Large intestine (tissue), 3 donors: Measurements from ENCODE around the gene KCNQ5. TPM values are rescaled to one million over a fixed set of nuclear protein-coding genes. Genes with fewer than 3 reads are reported as not detected.

Experiments
- DNase-seq, 2 donors: peaks; one replicate each; pipeline versions ENCODE4 v3.0.0 to v3.0.0-alpha.2; 2013
- H3K27ac ChIP-seq: one replicate; pipeline ENCODE4 v1.5.1; 2013; ENCODE audit warnings: low read length
- H3K27me3 ChIP-seq: 2 replicates; pipeline ENCODE4 v1.6.1; 2013; ENCODE audit warnings: low read length; ENCODE audit not compliant: control insufficient read depth, insufficient read depth
- H3K36me3 ChIP-seq: 2 replicates; pipeline ENCODE4 v1.6.1; 2013; ENCODE audit warnings: low read length; ENCODE audit not compliant: control insufficient read depth, insufficient read depth
- H3K4me1 ChIP-seq: one replicate; pipeline ENCODE4 v1.6.1; 2013; ENCODE audit warnings: low read length; ENCODE audit not compliant: control insufficient read depth, insufficient read depth
- H3K4me3 ChIP-seq: one replicate; pipeline ENCODE4 v1.5.1; 2013; ENCODE audit warnings: low read length
- H3K9me3 ChIP-seq: one replicate; pipeline ENCODE4 v1.6.1; 2013; ENCODE audit warnings: mild to moderate bottlenecking, low read depth, low read length, moderate library complexity; ENCODE audit not compliant: control insufficient read depth
- WGBS: methylation state at CpG from one replicate; pipeline ENCODE4 v1.1.5; 2013; ENCODE audit warnings: low lambda C conversion rate; ENCODE audit not compliant: insufficient coverage; 5-methylcytosine and 5-hydroxymethylcytosine counted together
- polyA plus RNA-seq: library from polyadenylated mRNA; unstranded; fragments of 120-200 nt; gene quantifications from one replicate; pipeline ENCODE4 v1.2.1, GENCODE V29; 2013

The KCNQ5 gene
- polyA plus RNA-seq, 1 donor = 3.4 TPM

DNA sequence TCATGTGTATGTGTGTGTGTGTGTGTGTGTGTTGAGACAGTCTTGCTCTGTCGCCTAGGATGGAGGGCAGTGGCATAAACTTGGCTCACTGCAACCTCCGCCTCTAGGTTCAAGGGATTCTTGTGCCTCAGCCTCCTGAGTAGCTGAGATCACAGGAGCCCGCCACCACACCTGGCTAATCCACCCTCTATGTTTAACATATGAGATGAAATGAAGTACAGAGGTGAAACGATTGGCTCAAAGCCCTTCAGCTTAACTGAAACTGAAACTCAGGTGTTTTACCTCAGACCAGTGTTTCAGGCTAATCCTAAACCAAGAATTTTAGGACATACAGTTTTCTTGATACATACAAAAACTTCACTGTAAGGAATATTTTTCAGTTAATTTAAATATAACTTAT, 167.3 kb downstream of the KCNQ5 start:
- no peak overlapping the region for H3K27ac ChIP-seq
- no CpG with 5 or more reads among the region's 4 CpGs for WGBS
- DNase-seq = no peak

DNA sequence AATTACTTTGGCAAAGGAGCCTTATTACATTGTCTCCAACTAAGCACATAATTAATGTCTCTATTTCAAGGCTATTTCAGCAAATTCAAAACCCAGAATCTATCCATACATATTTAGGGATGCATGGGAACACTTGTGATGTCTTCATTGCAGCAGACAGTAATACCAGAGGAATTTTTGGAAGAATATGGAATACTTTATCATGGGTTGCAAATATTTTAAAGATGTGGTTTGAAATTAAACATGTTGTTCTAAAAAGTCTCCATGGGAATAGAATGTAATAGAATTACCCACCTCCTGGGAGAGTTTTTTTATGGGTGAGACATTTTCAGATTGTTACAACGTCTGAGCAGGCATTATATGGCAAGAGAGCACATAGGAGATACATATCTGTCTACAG, 170.8 kb downstream of the KCNQ5 start:
- no CpG with 5 or more reads among the region's 1 CpG for WGBS
- no peaks in the 10 kb centered on the region for H3K4me1 ChIP-seq

More for the DNA sequence above, 167.3 kb downstream of the KCNQ5 start:
- no peaks in the 10 kb centered on the region for H3K36me3 ChIP-seq
- no peaks in the 10 kb centered on the region for H3K27me3 ChIP-seq
- no peak overlapping the region for H3K4me3 ChIP-seq
- H3K4me1 ChIP-seq = no peaks in the 10 kb centered on the region
- no peaks in the 10 kb centered on the region for H3K9me3 ChIP-seq

DNA sequence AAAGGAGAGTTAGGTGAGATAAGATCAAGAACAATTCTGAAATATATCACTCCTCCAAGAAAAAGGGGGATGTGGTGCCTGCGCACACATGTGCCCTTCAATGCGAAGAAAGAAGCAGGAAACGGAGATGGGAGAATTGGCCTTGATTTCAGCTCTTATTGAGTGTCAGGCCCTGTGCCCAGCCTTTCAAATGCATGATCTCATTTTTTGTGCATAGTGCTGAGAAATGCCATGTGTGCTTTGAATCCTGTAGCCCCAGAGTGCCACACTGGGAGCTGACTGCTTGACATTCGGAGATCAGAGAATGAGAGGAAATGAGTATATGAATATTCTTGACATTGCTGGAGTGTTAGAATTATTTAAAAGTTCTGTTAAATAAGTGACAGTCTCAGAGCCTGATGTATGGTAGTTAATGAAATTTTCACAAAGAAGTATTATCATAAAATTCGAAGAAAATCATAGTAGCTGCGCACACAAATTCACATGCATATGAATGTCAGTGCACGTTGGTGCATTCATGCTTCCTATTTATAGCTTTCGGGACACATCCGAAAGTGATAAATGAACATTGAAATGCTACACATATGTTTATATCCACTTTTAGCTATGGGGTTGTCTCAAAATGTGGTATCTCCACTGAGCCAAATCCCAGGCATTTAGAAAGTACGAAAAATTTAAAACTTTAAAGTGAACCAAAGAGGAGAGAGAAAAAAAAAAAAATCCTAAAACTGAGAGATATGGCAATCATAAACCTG, 172.0 kb downstream of the KCNQ5 start:
- Histone ChIP-seq H3K27ac (no peak overlapping the region), H3K27me3 (no peaks in the 10 kb centered on the region), H3K9me3 (no peaks in the 10 kb centered on the region), H3K36me3 (no peaks in the 10 kb centered on the region), H3K4me3 (no peak overlapping the region), H3K4me1 (no peaks in the 10 kb centered on the region)
- 90% methylated on average over 2 of the region's 10 CpGs for WGBS
- DNase-seq = no peak

More for the DNA sequence above, 170.8 kb downstream of the KCNQ5 start:
- no peaks in the 10 kb centered on the region for H3K9me3 ChIP-seq
- no peaks in the 10 kb centered on the region for H3K36me3 ChIP-seq
- no peak for DNase-seq
- no peak overlapping the region for H3K4me3 ChIP-seq
- H3K27me3 ChIP-seq = no peaks in the 10 kb centered on the region
- H3K27ac ChIP-seq = no peak overlapping the region

DNA sequence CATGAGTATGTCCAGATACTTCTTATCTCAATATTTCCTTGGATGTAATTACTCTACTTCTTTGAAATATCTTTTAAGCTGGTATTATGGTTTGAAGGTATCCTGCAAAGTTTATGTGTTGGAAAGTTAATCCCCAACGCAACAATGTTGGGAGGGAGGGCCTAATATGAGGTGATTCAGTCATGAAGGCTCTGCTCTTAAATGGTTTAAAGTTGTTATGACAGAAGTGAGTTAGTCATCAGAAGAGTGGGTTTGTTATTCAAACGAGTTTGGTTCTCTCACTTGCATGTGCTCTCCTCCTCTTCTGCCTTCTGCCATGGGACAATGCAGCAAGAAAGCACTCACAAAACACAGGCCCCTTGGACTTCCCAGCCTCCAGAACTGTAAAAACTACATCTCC, 176.3 kb downstream of the KCNQ5 start:
- no peaks in the 10 kb centered on the region for H3K36me3 ChIP-seq
- H3K27me3 ChIP-seq = no peaks in the 10 kb centered on the region
- H3K27ac ChIP-seq = no peak overlapping the region
- no peaks in the 10 kb centered on the region for H3K9me3 ChIP-seq
- H3K4me1 ChIP-seq = no peaks in the 10 kb centered on the region
- WGBS = no CpG with 5 or more reads among the region's 2 CpGs
- no peak for DNase-seq
- H3K4me3 ChIP-seq = no peak overlapping the region

- no peak for DNase-seq
- WGBS = 75% methylated on average over 2 of the region's 4 CpGs
- H3K4me1 ChIP-seq = no peaks in the 10 kb centered on the region
- H3K27me3 ChIP-seq = no peaks in the 10 kb centered on the region
- no peaks in the 10 kb centered on the region for H3K36me3 ChIP-seq
- H3K27ac ChIP-seq = no peak overlapping the region
- no peaks in the 10 kb centered on the region for H3K9me3 ChIP-seq
- H3K4me3 ChIP-seq = no peak overlapping the region
Measured at GRCh38 chr6:72809746-72810379, 188.0 kb downstream of the KCNQ5 start.

- no peaks in the 10 kb centered on the region for H3K4me1 ChIP-seq
- WGBS = 94% methylated on average over 2 of the region's 4 CpGs
- no peaks in the 10 kb centered on the region for H3K9me3 ChIP-seq
- H3K27me3 ChIP-seq = no peaks in the 10 kb centered on the region
- DNase-seq = no peak
- no peak overlapping the region for H3K27ac ChIP-seq
- H3K4me3 ChIP-seq = no peak overlapping the region
- H3K36me3 ChIP-seq = no peaks in the 10 kb centered on the region
Measured at GRCh38 chr6:72810571-72811280, 188.9 kb downstream of the KCNQ5 start.

DNA sequence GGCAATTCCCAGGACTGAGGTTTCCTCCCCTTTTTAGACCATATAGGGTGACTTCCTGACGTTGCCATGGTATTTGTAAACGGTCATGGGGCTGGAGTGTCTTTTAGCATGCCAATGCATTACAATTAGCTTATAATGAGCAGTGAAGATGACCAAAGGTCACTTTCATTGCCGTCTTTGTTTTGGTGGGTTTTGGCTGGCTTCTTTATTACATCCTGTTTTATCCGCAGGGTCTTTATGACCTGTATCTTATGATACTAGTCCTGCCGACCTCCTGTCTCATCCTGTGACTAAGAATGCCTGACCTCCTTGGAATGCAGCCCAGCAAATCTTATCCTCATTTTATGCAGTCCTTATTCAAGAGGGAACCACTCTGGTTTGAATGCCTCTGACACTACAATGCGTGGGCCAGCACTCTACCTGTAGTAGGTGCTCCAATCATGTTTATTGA, 190.1 kb downstream of the KCNQ5 start:
- no peak for DNase-seq
- Histone ChIP-seq H3K9me3 (no peaks in the 10 kb centered on the region), H3K4me1 (no peaks in the 10 kb centered on the region), H3K27me3 (no peaks in the 10 kb centered on the region), H3K27ac (no peak overlapping the region), H3K36me3 (no peaks in the 10 kb centered on the region), H3K4me3 (no peak overlapping the region)
- 30% methylated on average over 2 of the region's 6 CpGs for WGBS

DNA sequence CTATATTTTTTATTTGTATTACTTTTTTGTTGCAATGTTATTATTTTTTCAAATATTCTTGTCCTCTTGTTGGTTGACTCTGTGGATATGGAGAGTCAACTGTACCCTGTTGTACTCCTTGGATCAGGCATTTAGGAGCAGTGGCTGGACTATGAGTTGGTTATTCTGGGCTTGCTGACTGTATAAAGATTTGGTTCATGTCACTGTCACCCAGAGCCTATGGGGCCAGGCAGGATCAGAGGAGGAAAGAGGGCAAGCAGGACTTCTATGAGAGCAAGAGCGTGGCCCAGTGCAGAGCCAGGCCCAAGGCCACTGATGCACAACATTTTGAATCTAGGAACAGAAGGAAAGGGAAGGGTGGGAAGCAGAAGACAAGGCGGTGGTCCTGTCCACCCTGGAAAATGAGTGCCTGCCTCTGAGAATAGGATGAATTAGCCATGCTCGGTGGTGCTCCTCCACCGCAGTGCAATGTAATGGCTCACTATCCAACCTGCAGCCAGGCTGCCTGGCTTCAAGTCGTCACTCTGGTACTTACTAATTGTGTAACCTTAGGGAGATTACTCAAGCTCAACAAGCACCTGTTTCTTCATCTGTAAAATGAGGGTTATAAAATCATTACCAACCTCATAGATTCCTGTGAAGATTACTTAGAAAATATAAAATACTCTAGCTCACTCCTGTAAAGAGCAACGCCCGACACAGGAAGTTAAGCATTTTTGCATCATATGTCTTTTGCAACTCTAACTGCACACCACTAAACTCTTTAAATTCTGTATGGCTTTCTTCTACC, 192.1 kb downstream of the KCNQ5 start:
- no peak for DNase-seq
- no peak overlapping the region for H3K4me3 ChIP-seq
- no peak overlapping the region for H3K27ac ChIP-seq
- no peaks in the 10 kb centered on the region for H3K4me1 ChIP-seq
- WGBS = no CpG with 5 or more reads among the region's 7 CpGs
- no peaks in the 10 kb centered on the region for H3K27me3 ChIP-seq
- no peaks in the 10 kb centered on the region for H3K9me3 ChIP-seq
- no peaks in the 10 kb centered on the region for H3K36me3 ChIP-seq

- no peak overlapping the region for H3K4me3 ChIP-seq
- no peak overlapping the region for H3K27ac ChIP-seq
- no peaks in the 10 kb centered on the region for H3K4me1 ChIP-seq
- H3K36me3 ChIP-seq = no peaks in the 10 kb centered on the region
- WGBS = 100% methylated on average over 1 of the region's 1 CpG
- H3K27me3 ChIP-seq = no peaks in the 10 kb centered on the region
- no peaks in the 10 kb centered on the region for H3K9me3 ChIP-seq
- DNase-seq = no peak
Measured at GRCh38 chr6:72816022-72816421, 194.2 kb downstream of the KCNQ5 start.

DNA sequence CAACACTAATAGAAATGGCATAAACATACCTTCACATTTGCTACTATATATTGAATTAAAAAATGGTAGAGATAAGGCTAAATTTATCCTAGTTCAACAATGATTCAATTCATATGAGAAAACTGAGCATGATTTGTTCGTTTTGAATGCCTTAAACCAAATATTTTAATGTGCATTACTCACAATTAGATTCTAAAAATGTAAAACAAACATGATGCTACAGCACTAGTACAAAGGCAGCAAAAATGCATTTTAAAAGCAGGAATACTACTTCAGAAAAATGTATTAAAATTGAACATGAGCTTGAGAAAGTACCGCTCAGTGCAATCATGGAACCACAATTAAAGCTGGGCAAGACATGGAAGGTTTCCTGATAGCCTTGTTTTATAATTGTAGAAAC, 195.3 kb downstream of the KCNQ5 start:
- Histone ChIP-seq H3K4me3 (no peak overlapping the region), H3K27me3 (no peaks in the 10 kb centered on the region), H3K27ac (no peak overlapping the region), H3K4me1 (no peaks in the 10 kb centered on the region), H3K9me3 (no peaks in the 10 kb centered on the region), H3K36me3 (no peaks in the 10 kb centered on the region)
- no peak for DNase-seq
- 83% methylated on average over 2 of the region's 2 CpGs for WGBS
